Non-pigmented ciliary epithelial cell (primary cell): ENCODE measurements around the gene KNSTRN.

Source experiments
- DNase-seq: peaks from one replicate; pipeline ENCODE4 v3.0.0-alpha.2; 2010; ENCODE audit warnings: low read depth

The KNSTRN gene

GRCh38 chr15:40399370-40399769 lies 16.8 kb downstream of the KNSTRN start:
- DNase-seq = no peak

- DNase-seq = peak; percentile 80
Measured at GRCh38 chr15:40405501-40406381, 23.2 kb downstream of the KNSTRN start, which contains the start of gene IVD. Gene IVD, plus strand, starts transcription at chr15:40405795. Its CDS starts 33 bp downstream, at chr15:40405828.

GRCh38 chr15:40407330-40407990 lies 24.9 kb downstream of the KNSTRN start:
- DNase-seq = no peak

GRCh38 chr15:40409366-40409765 lies 26.8 kb downstream of the KNSTRN start:
- DNase-seq = no peak

- no peak for DNase-seq
Measured at GRCh38 chr15:40410476-40410875, 28.0 kb downstream of the KNSTRN start.

- DNase-seq = no peak
Measured at GRCh38 chr15:40412095-40412759, 29.7 kb downstream of the KNSTRN start.

GRCh38 chr15:40413036-40413435 lies 30.5 kb downstream of the KNSTRN start:
- no peak for DNase-seq

- DNase-seq = no peak
Measured at GRCh38 chr15:40414816-40415215, 32.3 kb downstream of the KNSTRN start.

- DNase-seq = no peak
Measured at GRCh38 chr15:40415226-40415625, 32.7 kb downstream of the KNSTRN start.

- DNase-seq = no peak
Measured at GRCh38 chr15:40416056-40416455, 33.5 kb downstream of the KNSTRN start.

GRCh38 chr15:40418126-40418525 lies 35.6 kb downstream of the KNSTRN start:
- DNase-seq = no peak

- DNase-seq = no peak
Measured at GRCh38 chr15:40420071-40420713, 37.7 kb downstream of the KNSTRN start.

GRCh38 chr15:40420793-40421192 lies 38.3 kb downstream of the KNSTRN start:
- no peak for DNase-seq

GRCh38 chr15:40421246-40422157 lies 39.0 kb downstream of the KNSTRN start:
- no peak for DNase-seq

GRCh38 chr15:40424483-40425115 lies 42.1 kb downstream of the KNSTRN start:
- no peak for DNase-seq

GRCh38 chr15:40425681-40426080 lies 43.2 kb downstream of the KNSTRN start:
- DNase-seq = no peak

- no peak for DNase-seq
Measured at GRCh38 chr15:40427188-40427587, 44.7 kb downstream of the KNSTRN start.

GRCh38 chr15:40428185-40428584 lies 45.7 kb downstream of the KNSTRN start:
- no peak for DNase-seq

GRCh38 chr15:40429068-40429710 lies 46.7 kb downstream of the KNSTRN start:
- DNase-seq = no peak

- DNase-seq = no peak
Measured at GRCh38 chr15:40430271-40430805, 47.8 kb downstream of the KNSTRN start.
